CD4-positive, alpha-beta T cell treated with Interferon alpha-2 for 1 hour (primary cell): ENCODE data around the gene MAGI1.

Source experiments
- DNase-seq, 2 donors: peaks; one replicate each; pipeline ENCODE4 v3.0.0-alpha.2; 2020 to 2022

MAGI1 gene

DNA sequence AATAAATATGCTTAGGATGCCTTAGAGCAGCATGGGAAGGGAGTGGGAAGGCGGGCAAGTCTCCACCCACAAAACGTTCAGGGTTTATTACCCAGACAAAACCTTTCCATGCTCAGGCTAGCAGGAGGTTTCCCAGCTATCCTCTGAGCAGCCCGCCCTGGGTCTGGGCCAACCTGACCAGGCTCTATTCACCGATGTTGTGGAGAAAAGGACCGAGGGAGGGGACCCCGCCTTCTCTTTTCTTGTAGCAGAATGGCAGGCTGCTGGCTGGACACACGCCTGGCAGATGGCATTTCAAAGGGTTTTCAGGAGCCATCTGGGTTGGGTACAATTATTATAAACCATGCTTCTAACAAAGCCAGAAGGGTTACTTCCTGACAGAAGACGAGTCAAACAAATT lies 540.9 kb downstream of the MAGI1 start:
- DNase-seq = no peak

DNA sequence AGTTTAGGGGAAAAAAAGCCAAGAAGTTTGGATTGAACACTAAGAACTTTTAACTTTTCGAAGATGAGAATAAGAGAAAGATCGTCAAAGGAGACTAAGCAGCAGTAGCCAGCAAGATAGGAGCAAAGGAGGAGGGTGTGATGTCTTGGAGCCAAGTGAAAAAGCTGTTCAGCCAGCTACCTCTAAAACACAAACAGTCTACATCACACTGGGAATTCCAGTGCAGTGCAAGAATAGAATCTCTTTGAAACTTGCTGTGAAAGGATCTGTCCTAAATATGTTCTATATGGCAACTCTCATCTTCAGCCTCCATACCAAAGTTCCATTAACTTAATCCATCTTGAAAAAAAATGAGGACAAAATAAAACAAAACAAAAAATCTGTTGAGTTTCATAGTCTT lies 541.5 kb downstream of the MAGI1 start:
- DNase-seq = no peak

DNA sequence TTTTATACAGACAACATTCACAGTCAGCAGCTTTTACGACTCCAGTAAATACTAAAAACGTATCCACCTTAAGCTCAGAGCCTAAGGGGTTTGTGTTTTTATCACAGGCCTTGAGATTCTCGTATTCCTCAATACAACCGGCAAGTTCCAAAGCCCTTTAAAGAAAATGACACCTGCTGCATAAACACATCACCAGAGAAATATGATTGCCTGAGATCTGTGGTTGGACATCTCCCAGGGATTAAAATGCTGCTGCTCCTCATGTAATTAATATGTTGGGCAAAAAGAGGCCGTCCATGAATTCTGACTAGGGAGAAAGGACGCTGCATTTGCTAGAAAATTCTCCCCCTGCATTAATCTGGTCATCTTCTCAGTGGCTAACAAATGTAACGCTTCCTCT lies 544.8 kb downstream of the MAGI1 start:
- no peak for DNase-seq

DNA sequence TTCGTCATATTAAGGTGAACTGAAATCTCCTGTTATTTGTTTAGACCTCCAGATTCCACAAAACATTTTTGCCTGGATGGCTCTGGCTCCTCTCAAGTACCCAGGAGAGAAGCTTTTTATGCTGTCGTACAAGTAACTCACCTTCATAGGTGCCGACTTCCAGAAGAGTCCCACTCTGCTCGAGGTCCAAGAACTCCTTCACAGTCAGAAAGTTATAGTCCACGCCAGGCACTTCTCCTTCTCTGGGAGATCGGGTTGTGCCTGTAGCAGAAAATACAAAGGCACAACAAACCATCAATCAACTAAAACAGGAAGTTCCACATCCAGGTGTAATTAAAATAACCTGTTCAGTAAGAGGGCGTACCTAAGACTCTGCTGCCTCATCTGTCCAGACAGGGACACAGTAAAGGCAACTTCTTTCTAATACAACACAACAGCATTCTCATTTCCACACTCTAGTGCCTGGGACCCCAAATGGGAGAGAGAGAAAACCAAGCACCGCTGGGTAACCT lies 545.3 kb downstream of the MAGI1 start:
- no peak for DNase-seq

DNA sequence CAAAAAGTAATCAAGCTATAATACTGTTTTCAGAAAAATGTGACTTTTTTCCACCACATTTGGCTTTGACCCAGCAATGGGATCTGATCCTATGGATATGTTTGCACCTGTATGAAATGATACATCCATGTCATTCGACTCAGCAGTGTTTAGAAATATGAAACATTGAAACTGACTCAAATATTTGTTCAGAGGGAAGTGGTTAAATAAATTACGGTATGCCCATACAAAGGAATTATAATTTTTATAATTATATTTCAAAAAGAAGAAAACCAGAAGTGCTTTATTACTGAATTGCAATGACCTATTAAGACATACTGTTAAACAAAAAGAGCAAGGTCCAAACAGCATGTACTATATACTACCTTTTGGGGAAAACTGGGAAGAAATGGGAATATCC lies 546.5 kb downstream of the MAGI1 start:
- no peak for DNase-seq

DNA sequence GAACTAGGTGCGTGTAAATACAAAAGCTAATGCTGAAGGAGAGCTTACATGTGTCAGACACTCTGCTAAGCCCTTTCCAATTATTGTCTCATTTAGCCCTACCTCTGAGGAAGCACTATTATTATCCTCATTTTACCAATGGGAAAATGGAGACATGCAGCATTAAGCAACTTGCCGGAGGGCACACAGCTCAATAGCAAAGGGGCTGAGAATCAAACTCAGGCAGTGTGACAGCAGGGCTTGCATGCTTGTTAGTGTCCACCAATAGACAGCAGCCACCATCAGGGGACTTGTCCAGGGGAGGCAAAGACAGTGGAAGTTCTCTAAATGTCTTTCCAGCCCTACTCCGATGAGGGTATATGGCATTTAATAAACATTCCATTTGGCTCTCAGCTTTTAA lies 548.6 kb downstream of the MAGI1 start:
- DNase-seq = no peak

DNA sequence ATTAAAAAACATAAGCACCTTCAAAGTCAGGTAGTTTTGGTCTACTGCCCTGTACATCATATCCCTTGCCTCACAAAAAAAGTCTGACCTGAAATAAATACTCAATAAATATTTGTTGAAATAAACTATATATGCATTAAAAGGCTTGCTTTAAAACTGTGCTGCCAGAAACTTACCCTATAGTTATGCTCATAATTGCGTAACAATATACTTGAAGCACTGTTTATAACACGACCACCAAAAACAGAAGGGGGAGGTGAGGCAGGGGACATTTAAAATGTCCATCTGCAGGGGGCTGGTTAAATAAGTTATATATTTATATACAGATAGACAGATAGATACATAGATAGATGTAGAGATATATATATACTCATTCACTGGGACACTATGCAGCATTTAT lies 549.5 kb downstream of the MAGI1 start:
- DNase-seq = no peak

DNA sequence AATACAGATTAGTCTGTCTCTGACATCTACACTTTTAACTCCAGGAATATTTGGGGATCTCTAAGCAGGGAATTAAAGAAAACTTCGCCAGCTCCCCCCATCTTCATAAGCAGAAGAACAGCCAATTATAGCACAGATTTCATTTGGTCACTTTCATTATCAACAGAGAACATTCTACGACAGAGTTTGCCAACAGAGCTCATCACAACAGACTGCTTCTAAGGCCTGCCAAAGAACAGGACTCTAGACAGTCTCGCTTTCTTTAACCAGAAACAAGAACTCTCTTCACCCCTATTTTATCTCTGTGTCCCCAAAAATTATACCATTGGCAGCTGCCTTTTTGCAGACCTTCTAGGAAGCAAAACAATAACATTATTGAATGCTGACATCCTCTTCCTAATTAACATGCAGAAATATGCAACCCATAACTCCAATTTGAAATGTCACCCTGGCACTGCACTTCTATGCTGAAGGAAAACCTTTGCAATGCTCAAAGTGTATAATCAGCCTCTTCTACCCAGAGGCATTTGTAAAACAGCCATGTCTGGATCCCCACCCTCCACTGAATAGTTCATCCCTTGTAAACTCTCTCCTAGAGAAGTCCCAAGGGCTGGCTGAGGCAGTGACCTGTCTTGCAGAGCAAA lies 552.8 kb downstream of the MAGI1 start:
- DNase-seq = no peak

DNA sequence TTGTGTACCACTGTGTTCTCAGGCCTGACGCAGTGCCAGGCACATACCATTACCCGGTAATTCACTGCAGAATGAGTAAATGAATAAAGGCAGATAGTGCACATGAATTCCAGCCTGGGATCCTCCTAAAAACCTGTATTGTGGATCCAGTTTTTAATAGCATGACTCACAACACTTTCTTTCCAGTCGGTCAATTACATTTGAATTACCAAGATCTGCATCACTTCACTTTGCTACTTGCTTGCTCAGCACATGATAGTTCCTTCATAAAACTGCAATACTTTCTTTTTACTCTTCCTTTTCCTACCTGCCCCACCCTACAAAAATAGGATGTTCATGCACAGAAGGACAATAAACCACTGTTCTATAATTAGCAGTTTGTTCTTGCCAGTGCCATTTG lies 553.8 kb downstream of the MAGI1 start:
- DNase-seq = no peak

DNA sequence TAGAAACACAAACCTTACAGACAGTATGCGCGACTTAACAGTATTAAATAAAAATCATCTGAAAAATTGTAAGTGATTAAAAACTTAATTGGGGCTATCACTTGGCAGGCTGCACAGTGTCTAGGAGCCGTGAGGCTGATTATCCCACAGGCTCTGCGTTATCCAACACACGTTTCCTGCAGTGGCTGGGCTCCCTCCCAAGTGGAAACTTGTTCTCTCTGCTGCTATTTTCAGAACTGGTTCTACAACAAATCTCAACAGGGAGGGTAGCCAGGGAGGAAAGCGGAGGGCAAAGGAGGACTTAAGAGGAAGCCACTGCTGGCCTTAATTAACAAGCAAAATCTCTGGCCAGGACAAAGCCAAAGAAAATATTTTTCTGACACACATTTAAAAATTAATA lies 555.2 kb downstream of the MAGI1 start:
- DNase-seq = no peak

DNA sequence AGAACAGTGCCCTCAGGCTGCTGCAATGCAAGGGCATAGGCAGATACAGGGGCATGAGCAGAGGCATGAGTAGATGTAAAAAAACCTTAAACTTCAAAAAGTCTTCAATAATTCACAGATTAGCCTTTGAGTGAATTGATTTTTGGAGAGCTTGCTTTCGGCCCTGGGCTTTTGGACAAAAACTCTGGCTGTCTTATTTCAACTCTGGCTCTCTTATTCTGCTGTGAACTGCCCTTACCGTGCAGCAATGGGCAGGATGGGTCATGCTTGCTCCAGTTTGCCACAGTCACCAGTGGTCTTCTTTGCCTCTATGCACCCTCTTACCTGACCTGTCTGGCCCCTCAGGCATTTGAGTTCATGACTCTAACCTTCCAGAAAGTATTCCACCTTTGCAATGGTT lies 555.7 kb downstream of the MAGI1 start:
- no peak for DNase-seq

DNA sequence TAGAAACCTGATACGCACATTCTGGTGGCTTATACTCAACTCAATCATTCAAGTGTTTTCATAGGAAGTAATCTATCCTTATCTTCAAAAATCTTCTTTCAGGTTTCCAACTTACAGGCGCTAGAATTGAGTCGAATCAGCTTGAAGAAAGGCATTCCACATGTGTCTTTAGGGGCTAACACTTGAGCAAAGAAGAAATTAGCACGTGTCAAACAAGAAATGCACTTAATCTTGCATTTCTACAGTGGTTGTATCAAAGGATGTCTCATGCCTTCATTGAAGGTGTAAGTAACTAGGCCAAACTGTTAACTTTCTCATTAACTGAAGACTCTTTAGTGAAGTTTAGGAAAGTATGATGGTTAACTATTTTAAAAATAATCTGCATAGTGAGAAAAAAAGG lies 557.6 kb downstream of the MAGI1 start:
- DNase-seq = no peak

DNA sequence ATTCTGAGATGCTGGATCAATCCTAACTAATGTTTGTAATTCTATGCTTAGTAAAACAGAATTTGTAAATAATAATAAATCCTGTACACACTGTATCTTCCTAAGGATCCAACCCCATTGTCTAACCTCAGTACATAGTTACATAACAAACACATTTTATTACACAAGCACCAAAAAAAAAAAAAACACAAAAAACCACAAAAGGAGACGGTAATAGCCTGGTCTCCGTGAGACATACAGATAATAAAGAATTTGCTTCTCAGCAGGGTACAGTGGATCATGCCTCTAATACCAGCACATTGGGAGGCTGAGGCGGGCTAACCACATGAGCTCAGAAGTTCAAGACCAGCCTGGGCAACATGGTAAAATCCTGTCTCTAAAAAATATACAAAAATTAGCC lies 558.7 kb downstream of the MAGI1 start:
- DNase-seq = no peak

DNA sequence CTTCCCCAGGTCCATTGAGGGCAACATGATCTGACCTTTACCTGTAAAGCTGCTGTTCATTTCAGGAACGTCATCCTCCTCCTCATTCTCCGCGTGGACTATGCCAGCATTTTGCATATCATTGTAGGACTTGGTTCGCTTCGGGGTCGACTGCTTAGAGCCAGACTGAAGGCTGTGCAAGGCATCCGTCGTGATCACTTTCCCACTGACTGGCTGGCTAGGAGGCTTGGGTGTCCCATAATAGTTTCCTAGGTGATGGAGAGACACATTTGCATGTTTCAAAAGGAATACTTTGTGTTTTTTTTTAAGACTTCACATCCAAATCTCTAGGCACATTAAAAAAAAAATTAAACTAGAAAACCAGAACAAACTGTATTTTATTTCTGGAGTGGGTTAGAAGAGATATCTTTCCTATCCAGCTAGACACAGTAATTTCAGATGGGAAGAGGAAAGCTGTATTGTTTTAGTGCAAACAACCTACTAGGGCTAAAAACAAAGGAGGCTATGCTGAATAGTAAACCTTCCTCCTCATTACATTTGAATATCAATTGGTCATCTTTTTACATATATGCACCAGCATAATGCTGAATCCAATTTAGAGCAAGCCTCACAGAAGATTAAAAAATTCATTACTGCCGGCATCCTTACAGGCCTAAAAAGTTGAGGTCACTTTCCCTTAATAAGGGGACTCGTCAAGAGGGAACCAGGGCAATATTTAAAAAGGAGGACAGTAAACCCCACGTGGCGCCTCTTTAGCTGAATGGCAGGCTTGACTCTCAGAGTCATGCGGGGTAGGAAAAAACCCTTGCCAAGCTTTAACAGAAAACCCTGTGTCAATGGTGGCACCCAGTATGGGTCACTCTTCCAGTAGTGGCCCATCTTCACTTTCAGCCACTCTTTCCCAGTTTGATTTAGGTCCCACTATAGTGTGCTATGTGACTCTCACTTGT lies 559.9 kb downstream of the MAGI1 start:
- DNase-seq = no peak

DNA sequence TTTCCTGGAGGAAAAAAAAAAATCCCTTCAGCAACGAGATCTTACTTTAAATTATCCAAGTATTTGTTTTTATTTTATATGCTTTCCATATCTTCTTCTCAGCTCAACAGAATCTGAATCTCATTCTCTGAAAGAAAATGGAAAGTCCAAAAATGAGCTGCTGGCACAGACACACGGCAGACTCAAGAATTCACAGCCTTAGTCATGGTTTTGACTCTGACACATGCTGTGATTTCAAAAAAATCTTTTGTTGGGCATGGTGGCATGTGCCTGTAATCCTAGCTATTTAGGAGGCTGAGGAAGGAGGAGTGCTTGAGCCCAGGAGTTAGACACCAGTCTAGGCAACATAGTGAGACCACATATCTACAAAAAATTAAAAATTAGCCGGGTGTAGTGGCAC lies 565.0 kb downstream of the MAGI1 start:
- no peak for DNase-seq

DNA sequence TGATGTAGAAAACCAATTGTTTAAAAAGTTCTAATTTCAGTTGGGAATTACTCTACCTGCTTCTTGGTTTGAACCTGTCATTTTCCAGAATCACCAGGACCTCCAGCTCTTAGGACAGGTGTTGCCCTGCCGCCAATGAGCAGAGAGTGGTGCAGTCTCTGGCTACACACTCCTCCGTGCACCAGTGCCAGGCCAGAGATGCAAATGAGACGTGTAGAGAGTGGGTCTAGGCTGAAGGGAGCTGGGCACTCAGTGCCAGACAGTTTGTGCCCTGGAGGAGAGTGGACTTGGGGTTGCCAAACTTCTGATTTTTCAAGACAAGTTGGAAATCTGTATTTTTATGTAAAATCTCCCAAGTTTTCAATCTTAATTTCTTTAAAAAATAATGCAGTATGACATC lies 566.2 kb downstream of the MAGI1 start:
- DNase-seq = no peak

DNA sequence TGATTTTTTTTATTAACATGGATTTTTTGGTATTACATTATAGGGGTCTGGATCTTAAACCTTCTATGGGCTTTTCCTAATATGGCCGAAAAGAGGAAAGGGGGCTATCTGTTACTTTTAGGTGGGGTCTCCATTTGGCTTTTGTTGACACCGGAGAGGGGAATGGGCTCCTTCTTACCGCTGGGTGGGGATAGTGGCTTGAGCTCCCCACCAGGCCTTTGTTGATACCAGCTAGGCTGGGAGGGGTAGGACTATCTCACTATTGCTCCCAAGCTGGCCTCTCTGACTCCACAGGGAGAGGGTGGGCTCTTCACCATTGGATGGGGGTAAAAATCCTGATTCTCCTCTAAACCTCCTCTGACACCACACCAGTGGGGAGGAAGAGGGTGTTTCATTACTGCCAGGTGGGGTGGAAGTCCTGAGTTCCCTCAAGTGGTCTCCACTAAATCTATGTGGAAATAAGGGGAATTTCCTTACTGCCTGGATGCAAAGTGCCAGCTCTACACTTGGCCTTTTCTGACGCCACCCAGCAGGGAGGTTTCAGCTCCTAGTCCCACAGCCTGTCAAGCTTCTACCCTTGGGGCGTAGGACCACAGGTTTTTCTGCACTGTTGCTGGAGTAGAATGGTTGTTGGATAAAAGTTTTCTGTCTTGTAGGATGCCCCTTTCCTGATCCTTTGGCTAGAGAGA lies 572.3 kb downstream of the MAGI1 start:
- DNase-seq = no peak

DNA sequence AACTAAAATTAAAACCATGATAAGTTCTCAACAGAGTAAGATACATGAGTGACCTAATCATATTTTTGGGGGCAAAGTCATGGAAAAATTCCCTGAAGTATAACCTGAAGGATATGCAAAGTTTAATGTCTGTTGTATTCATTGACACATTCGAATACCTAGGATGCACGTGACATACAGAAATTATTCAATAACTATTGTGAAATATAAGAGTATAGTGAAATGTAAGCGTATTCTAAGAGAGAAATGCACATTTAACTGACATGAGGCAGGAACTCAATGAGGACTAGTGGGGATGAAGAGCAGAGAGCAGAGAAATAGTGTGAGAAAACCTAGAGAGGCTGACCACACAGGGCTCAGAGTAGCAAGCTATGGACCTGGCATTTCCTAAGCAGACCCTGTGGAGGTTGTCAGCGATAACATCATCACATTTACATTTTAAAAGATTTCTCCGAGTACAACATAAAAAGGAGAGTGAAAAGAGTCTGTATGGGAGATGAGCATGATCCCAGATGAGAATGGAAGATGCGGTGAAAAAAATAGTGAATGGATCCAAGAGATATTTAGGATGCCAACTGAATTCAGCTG lies 588.8 kb downstream of the MAGI1 start:
- no peak for DNase-seq

DNA sequence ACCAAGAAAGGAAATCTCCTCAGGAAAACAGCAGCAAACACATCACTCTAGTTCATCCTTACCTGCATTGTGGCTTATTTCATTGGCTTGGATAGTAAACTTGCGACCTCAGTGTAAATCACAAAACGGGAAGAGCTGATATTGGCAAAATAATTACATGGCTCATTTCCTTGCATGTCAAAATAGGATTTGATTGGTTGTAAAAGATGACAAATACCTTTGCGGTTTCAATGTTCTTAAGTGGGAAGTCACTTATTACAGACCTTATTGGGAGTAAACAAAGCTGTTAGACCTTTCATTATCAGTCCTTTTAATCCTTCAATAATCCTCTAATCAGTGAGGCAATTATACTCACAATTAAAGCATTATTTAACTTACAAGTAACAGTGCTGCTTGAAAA lies 590.6 kb downstream of the MAGI1 start:
- no peak for DNase-seq

DNA sequence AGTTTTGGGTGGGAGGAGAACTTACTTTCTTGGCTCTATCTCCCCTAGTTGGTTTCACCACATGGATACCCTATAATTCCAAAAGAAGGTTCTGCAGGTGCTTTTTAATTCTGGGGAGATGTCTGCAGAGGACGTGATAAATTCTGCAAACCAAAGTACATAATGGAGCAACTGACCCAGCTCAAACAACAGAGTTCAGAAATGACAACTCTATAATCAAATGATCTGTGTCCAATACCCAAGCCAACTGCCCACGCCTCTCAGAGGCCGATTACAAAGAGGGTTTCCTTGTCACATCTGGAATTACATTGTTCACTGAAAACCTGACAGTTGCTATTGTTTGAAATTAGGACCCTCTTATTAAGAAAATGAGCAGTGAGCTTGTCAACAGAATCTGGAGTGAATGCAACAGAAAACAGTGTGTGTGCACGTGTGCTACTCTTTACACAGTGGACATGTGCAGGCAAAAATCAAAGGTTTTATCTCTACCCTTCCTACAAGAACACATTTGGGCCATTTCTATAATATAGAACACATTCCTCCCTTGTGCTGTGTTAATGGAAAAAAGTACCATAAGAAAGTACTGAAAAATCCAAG lies 593.0 kb downstream of the MAGI1 start:
- no peak for DNase-seq

DNA sequence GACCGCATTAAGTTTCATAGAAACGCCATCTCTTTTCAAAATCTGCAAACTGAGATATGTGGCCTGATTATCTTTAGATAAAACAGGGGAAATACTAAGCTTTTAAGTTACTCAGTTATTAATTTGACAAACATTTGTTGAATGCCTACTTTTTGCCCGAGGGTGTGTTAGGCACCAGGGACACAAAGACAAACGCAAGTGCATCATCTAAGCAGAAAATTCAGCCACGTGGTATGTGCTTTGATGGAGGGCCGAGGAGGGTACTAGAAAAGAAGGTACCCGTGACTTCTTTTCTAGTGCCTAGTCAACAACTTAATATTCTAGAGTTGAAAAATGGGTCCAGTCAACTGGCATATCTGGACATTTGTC lies 594.3 kb downstream of the MAGI1 start:
- no peak for DNase-seq

DNA sequence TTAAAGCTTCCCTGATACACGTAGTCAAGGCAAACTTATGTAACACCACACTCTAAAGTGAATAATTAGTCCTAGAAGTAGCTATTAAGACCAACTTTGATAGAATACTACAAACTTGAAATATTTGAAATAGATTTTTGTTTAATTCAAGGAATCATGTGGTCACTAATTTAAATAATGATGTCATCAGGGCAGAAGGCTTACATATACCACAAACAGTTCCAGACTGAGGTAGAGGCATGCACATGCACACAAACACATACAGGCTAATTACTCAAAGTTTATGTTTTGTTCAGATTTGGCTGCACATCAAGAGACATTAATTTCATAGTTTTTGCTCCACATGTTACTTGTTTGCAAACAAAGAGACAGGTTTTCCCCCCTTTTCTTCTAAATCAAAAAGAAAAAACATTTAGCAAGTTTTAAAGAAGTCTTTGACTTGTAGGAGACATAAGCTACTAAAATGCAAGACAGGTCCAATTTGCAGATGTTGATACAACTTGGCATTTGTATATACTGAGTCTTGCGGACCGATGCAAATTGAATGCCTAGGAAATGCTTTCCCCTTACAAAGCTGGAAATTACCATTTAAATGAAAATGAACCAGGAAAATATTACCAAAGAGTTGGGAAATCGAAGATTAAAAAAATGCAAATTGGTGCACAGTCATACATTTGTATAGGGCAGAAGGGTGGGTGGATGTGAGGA lies 594.8 kb downstream of the MAGI1 start:
- DNase-seq = no peak
